Ishikawa (cell line): ENCODE measurements around the gene CHCHD6.

Experiments used
- CEBPB ChIP-seq: IDR thresholded peaks from 2 replicates; pipeline ENCODE4 v1.6.1; 2012
- CREB1 ChIP-seq: IDR thresholded peaks from 2 replicates; pipeline ENCODE4 v1.6.1; 2012; ENCODE audit warnings: low read depth
- EGR1 ChIP-seq: IDR thresholded peaks from 2 replicates; pipeline ENCODE4 v1.6.1; 2012
- EP300 ChIP-seq: IDR thresholded peaks from 2 replicates; pipeline ENCODE4 v1.6.1; 2012; ENCODE audit warnings: borderline replicate concordance
- FOXM1 ChIP-seq: IDR thresholded peaks from 2 replicates; pipeline ENCODE4 v1.6.1; 2012; ENCODE audit warnings: low read depth, borderline replicate concordance
- NFIC ChIP-seq: IDR thresholded peaks from 2 replicates; pipeline ENCODE4 v1.6.1; 2012
- RAD21 ChIP-seq: IDR thresholded peaks from 2 replicates; pipeline ENCODE4 v1.6.1; 2012; ENCODE audit warnings: low read depth
- TAF1 ChIP-seq: IDR thresholded peaks from 2 replicates; pipeline ENCODE4 v1.6.1; 2012; ENCODE audit warnings: low read depth, mild to moderate bottlenecking
- TCF12 ChIP-seq: IDR thresholded peaks from 2 replicates; pipeline ENCODE4 v1.6.1; 2012; ENCODE audit warnings: low read depth
- TEAD4 ChIP-seq: IDR thresholded peaks from 2 replicates; pipeline ENCODE4 v1.6.1; 2012
- YY1 ChIP-seq: IDR thresholded peaks from 2 replicates; pipeline ENCODE4 v1.6.1; 2012; ENCODE audit warnings: low read depth
- ZBTB7A ChIP-seq: IDR thresholded peaks from 2 replicates; pipeline ENCODE4 v1.6.1; 2012; ENCODE audit warnings: low read depth
- TF ChIP-seq, protein P1 (sequence below): IDR thresholded peaks from 2 replicates; pipeline ENCODE4 v1.6.1; 2012; ENCODE audit warnings: low read depth, mild to moderate bottlenecking
- TF ChIP-seq, protein P2 (sequence below): IDR thresholded peaks from 2 replicates; pipeline ENCODE4 v1.6.1; 2012
- TF ChIP-seq, protein P3 (sequence below): IDR thresholded peaks from 2 replicates; pipeline ENCODE4 v1.6.1; 2012

The CHCHD6 gene

DNA sequence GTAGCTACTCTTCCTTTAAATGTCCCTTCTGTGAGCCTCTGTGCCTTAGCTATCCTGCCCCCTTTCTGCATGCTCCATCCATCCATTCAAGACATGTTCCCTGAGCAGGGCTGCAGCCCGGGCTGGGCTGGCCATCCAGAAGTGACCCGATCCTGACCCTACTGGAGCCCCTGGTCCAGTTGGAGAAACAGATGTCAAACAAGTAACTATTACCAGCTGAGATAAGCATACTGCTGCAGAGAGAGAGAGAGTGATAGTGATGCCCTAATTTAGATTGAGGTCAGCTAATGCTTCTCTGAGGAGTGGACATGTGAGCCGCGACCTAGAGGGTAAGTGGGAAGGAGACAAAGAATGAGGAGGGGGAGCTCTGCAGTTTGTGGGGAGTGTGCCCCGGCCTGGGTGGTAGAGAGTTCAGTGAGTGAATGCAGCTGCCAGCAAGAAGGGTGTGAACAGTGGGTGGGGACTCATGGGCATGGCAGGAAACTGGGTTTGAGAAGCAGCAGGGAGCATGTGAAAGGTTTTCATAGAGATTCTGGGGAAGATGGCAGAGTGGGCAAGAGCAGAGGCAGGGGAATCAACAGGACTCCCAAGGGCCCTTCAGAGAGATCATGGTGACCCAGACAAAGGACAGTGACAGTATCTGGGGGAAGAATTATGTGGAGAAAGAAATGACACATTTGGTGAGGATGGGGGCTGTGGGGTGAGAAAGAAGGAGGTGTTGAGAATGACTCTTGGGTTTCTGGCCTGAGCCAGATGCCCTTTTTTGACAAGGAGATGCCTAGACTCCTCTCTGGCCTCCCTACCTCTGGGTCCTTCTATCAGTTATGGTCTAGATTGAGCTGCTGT lies 44.9 kb downstream of the CHCHD6 start:
- no peak for TF ChIP-seq ZBTB7A
- no peak for TF ChIP-seq CEBPB
- no peak for TF ChIP-seq EGR1
- no peak for TF ChIP-seq EP300
- TF ChIP-seq FOXM1 = no peak
- TF ChIP-seq YY1 = no peak
- no peak for TF ChIP-seq TCF12
- TF ChIP-seq TEAD4 = no peak
- TF ChIP-seq, protein P1, sequence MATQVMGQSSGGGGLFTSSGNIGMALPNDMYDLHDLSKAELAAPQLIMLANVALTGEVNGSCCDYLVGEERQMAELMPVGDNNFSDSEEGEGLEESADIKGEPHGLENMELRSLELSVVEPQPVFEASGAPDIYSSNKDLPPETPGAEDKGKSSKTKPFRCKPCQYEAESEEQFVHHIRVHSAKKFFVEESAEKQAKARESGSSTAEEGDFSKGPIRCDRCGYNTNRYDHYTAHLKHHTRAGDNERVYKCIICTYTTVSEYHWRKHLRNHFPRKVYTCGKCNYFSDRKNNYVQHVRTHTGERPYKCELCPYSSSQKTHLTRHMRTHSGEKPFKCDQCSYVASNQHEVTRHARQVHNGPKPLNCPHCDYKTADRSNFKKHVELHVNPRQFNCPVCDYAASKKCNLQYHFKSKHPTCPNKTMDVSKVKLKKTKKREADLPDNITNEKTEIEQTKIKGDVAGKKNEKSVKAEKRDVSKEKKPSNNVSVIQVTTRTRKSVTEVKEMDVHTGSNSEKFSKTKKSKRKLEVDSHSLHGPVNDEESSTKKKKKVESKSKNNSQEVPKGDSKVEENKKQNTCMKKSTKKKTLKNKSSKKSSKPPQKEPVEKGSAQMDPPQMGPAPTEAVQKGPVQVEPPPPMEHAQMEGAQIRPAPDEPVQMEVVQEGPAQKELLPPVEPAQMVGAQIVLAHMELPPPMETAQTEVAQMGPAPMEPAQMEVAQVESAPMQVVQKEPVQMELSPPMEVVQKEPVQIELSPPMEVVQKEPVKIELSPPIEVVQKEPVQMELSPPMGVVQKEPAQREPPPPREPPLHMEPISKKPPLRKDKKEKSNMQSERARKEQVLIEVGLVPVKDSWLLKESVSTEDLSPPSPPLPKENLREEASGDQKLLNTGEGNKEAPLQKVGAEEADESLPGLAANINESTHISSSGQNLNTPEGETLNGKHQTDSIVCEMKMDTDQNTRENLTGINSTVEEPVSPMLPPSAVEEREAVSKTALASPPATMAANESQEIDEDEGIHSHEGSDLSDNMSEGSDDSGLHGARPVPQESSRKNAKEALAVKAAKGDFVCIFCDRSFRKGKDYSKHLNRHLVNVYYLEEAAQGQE = no peak
- no peak for TF ChIP-seq TAF1
- TF ChIP-seq RAD21 = no peak
- TF ChIP-seq, protein P2, sequence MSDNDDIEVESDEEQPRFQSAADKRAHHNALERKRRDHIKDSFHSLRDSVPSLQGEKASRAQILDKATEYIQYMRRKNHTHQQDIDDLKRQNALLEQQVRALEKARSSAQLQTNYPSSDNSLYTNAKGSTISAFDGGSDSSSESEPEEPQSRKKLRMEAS = no peak

DNA sequence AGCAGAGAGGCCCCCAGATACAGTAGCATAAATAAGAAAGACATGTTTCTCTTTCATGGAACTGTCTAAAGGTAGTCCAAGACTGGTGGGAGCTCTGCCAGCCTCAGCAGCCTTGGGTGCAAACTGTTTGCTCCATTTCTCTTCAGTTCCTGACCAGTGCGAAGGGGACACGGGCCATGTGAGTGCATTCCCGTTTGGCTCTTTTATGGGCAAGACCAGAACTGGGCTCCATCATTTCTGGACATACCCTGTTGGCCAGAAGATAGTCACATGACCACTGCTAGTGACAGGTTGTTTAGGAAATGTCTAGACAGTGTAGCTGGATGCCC lies 45.5 kb downstream of the CHCHD6 start:
- no peak for TF ChIP-seq TAF1
- TF ChIP-seq, protein P3, sequence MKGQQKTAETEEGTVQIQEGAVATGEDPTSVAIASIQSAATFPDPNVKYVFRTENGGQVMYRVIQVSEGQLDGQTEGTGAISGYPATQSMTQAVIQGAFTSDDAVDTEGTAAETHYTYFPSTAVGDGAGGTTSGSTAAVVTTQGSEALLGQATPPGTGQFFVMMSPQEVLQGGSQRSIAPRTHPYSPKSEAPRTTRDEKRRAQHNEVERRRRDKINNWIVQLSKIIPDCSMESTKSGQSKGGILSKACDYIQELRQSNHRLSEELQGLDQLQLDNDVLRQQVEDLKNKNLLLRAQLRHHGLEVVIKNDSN = 0 out of 2 replicates have a peak, but pooled peaks have one; percentile 22
- TF ChIP-seq YY1 = no peak
- no peak for TF ChIP-seq ZBTB7A

DNA sequence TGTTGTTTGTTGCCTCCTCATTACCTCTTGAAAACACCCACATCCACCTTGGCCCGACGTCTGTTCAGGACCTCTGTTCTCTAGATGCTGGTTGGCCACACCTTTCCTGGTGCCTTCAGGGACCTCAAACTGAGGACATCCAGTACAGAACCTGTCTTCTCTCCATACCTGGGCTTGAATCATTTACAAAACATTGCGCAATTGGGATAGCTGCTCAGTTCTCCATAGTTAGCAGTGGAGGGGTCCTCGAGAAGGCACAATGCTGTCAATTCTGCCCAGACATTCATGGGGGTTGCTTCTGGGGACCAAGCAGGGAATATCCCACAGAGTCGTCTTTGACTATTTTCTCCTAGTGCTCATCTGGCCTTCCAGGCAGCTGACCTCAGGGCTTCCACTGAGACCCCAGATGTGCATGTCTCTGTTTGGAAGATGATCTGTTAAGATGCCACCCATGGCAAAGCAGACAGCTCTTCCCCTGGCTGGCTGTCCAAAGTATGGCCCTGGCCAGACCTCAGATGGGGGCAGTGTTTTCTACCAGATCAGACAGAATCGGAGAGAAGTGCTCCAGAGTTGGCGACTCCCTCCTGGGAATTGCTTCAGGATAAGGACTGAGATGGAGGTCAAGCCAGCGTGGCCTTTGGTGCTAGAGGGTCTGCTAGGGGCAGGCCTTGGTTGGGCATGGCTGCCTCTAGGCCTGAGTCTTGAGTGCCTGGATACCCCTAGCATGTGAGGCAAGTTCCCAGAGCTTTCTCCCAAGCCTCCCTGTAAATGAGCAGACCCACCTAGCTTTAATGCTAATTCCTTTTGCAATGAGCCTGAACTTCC lies 46.1 kb downstream of the CHCHD6 start:
- no peak for TF ChIP-seq EP300
- peak; percentile 85 for TF ChIP-seq CEBPB

DNA sequence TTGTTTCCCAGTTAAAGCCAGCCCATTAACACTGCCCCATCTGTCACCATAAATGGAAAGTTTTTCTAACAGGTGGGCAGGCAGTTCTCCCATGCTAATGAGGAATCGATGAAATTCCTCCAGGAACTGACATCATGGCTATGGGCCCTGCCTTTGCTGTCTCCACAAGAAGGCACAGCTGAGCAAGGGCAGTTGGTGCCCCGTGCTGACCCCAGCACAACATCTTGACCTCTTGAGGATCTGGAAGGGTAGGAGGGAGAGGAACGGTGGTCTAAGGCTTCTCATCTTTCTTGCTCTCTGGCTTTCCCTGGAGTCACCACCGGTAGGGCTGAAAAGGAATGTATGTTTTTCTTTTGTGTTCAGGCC lies 46.7 kb downstream of the CHCHD6 start:
- no peak for TF ChIP-seq EP300
- no peak for TF ChIP-seq RAD21
- TF ChIP-seq, protein P3 = no peak
- TF ChIP-seq TEAD4 = no peak
- no peak for TF ChIP-seq TCF12
- no peak for TF ChIP-seq FOXM1
- no peak for TF ChIP-seq ZBTB7A
- TF ChIP-seq, protein P1 = no peak
- no peak for TF ChIP-seq CREB1
- TF ChIP-seq, protein P2 = no peak
- no peak for TF ChIP-seq CEBPB
- no peak for TF ChIP-seq NFIC
- TF ChIP-seq TAF1 = no peak
- no peak for TF ChIP-seq EGR1
- no peak for TF ChIP-seq YY1

DNA sequence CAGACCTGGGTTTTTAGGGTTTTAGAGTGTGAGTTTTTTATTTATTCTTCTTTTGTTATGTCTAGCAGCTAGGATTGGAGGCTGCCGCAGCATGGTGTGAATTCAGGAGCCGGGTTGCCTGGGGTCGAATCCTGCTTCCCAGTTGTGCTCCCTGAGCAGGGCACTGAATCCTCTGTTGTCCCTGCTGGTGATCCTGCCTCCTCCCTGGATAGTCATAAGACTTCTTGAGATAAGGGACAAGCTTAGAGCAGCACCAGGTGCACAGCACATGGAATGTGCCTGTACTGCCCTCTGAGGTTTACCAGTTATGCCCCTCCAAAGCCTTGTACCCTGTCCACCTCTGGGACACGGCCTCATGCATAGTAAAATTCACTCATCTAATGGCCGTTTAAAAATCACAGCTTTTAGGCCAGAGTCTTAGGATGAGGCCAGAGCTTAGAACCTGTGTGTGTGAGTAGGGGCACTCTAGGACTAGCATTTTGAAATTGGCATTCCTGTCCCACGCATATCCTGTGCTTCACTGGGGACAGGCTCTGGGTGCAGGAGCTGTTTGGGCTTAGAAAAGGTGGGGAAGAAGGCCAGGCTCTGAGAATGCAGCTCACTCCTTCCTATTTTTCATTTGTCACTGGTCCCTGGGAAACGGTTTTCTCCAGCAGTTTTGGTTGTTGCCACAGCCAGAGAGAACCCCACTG lies 47.7 kb downstream of the CHCHD6 start:
- TF ChIP-seq RAD21 (no peak), YY1 (no peak), TCF12 (no peak), NFIC (no peak)
- TF ChIP-seq, protein P1 = no peak
- TF ChIP-seq, protein P2 = no peak
